Transverse colon (tissue), 4 donors: ENCODE data around the gene LRRC32. TPM values are rescaled to one million over a fixed set of nuclear protein-coding genes. Genes with fewer than 3 reads are reported as not detected.

Source experiments
- DNase-seq: peaks from one replicate; pipeline ENCODE4 v3.0.0-alpha.2; 2019
- H3K27ac ChIP-seq, 4 donors: fragments of 200-600 bp; sonication (generic); 2 replicates each; pipeline ENCODE4 v1.5.1; 2016 to 2018; ENCODE audit warnings: inconsistent platforms in 4 of 4
- H3K27me3 ChIP-seq: fragments of 200-600 bp; sonication (generic); 2 replicates; pipeline ENCODE4 v1.5.1; 2017; ENCODE audit warnings: inconsistent platforms
- H3K36me3 ChIP-seq, 4 donors: fragments of 200-600 bp; sonication (generic); 2 replicates each; pipeline ENCODE4 v1.5.1; 2017 to 2019; ENCODE audit warnings: inconsistent platforms in 4 of 4
- H3K4me1 ChIP-seq, 4 donors: fragments of 200-600 bp; sonication (generic); 2 replicates each; pipeline ENCODE4 v1.5.1; 2017 to 2020; ENCODE audit warnings: inconsistent platforms in 4 of 4
- H3K4me3 ChIP-seq, 4 donors: fragments of 200-600 bp; sonication (generic); 1 replicate in 1 of 4; 2 replicates in 3 of 4; pipeline versions ENCODE4 v1.5.1 to v1.6.1; 2017 to 2019; ENCODE audit warnings: inconsistent platforms in 4 of 4
- H3K9me3 ChIP-seq, 2 donors: fragments of 200-600 bp; sonication (generic); 2 replicates each; pipeline ENCODE4 v1.5.1; 2017 to 2019; ENCODE audit warnings: inconsistent platforms in 2 of 2
- CTCF ChIP-seq, 5 experiments: fragments of 200-600 bp in 3 of 5; fragments of 450-650 bp in 2 of 5; sonication (generic) in 3 of 5; IDR thresholded peaks; 1 replicate in 2 of 5; 2 replicates in 3 of 5; pipeline ENCODE4 v1.5.1; 2016 to 2017; ENCODE audit warnings: antibody characterized with exemption in 5 of 5, inconsistent platforms in 3 of 5, mild to moderate bottlenecking in 2 of 5, moderate library complexity in 1 of 5
- EP300 ChIP-seq: sonication (generic); formaldehyde crosslinking; IDR thresholded peaks from one replicate; pipeline ENCODE4 v1.6.1; 2017; ENCODE audit warnings: antibody characterized with exemption, low read depth
- POLR2A ChIP-seq: fragments of 450-650 bp; IDR thresholded peaks from one replicate; pipeline ENCODE4 v1.6.1; 2016; ENCODE audit warnings: antibody characterized with exemption, mild to moderate bottlenecking, moderate library complexity
- POLR2AphosphoS5 ChIP-seq, 3 donors: sonication (generic); formaldehyde crosslinking; IDR thresholded peaks; one replicate each; pipeline ENCODE4 v1.6.1; 2016; ENCODE audit warnings: antibody characterized with exemption in 3 of 3
- WGBS, 2 donors: methylation state at CpG; one replicate each; pipeline ENCODE4 v1.1.5; 2018; ENCODE audit warnings: low coverage in 1 of 2; 5-methylcytosine and 5-hydroxymethylcytosine counted together
- in situ Hi-C, 4 donors: fragments of 200-750 bp; cut with MboI; loops; one replicate each; pipeline versions ENCODE4 v1.15.0 to v1.15.1; 2017; ENCODE audit warnings: low sequenced_read_pairs in 3 of 4, low pct_ligation_motif_present in 1 of 4, low pct_unique_long_range_greater_than_20kb in 1 of 4
- intact Hi-C: fragments of 100-400 bp; cut with DNase I; formaldehyde crosslinking; loops from one replicate; pipeline ENCODE4 v1.15.1; 2023; ENCODE audit warnings: low total_unique reads
- total RNA-seq, 4 donors: library from RNA; depleted of rRNA; stranded (reverse); fragments of >200 nt; gene quantifications; one replicate each; pipeline ENCODE4 v1.1.0, GENCODE V29; 2016

The LRRC32 gene
- total RNA-seq, 4 donors from 2014 or later = 5.1 to 11.5 (median 9.1) TPM

GRCh38 chr11:76706667-76707066, 36.1 kb upstream of the LRRC32 start:
- Histone ChIP-seq H3K36me3 (no peaks in the 10 kb centered on the region), H3K4me3 (no peak overlapping the region), H3K9me3 (no peaks in the 10 kb centered on the region), H3K27ac (no peak overlapping the region), H3K27me3 (no peaks in the 10 kb centered on the region), H3K4me1 (no peaks in the 10 kb centered on the region)
- TF ChIP-seq POLR2AphosphoS5 (IDR thresholded peaks at IDR 0.05) (no peak), POLR2A (no peak), EP300 (no peak), CTCF (IDR thresholded peaks at IDR 0.05) (no peak)
- intact Hi-C loops = no loop called here
- WGBS, 2 donors = 80 to 83% methylated on average over 1 to 5 of the region's 5 CpGs
- DNase-seq = no peak
- in situ Hi-C loops = loop anchor here in 1 of 4 donors (25.0 kb wide), 1 partner anchor 206 kb away; no protein-coding TSS in a partner anchor

GRCh38 chr11:76705826-76706225, 35.3 kb upstream of the LRRC32 start:
- TF ChIP-seq CTCF (IDR thresholded peaks at IDR 0.05) = no peak
- no peak for TF ChIP-seq POLR2A
- in situ Hi-C loops (loop anchor here in 1 of 4 donors (25.0 kb wide), 1 partner anchor 206 kb away; no protein-coding TSS in a partner anchor), intact Hi-C loops (no loop called here)
- Histone ChIP-seq H3K9me3 (no peaks in the 10 kb centered on the region), H3K4me3 (no peak overlapping the region), H3K27ac (no peak overlapping the region), H3K4me1 (no peaks in the 10 kb centered on the region), H3K36me3 (no peaks in the 10 kb centered on the region), H3K27me3 (no peaks in the 10 kb centered on the region)
- WGBS, 2 donors = 90 to 100% methylated on average over 2 to 5 of the region's 5 CpGs
- no peak for DNase-seq

- Histone ChIP-seq H3K27ac (no peak overlapping the region), H3K36me3 (no peaks in the 10 kb centered on the region), H3K4me1 (no peaks in the 10 kb centered on the region), H3K4me3 (no peak overlapping the region), H3K9me3 (no peaks in the 10 kb centered on the region), H3K27me3 (no peaks in the 10 kb centered on the region)
- intact Hi-C loops = no loop called here
- in situ Hi-C loops = loop anchor here in 1 of 4 donors (25.0 kb wide), 1 partner anchor 208 kb away; no protein-coding TSS in a partner anchor
- TF ChIP-seq CTCF (IDR thresholded peaks at IDR 0.05) (no peak), POLR2A (no peak), POLR2AphosphoS5 (IDR thresholded peaks at IDR 0.05) (no peak), EP300 (no peak)
- 72 to 74% methylated on average over 4 to 5 of the region's 5 CpGs for WGBS, 2 donors
- no peak for DNase-seq
Observed at GRCh38 chr11:76704171-76704948, 33.8 kb upstream of the LRRC32 start.

- TF ChIP-seq POLR2AphosphoS5 (IDR thresholded peaks at IDR 0.05) = no peak
- TF ChIP-seq CTCF (IDR thresholded peaks at IDR 0.05) = no peak
- TF ChIP-seq EP300 = no peak
- TF ChIP-seq POLR2A = no peak
Observed at GRCh38 chr11:76703707-76704106, 33.2 kb upstream of the LRRC32 start.

More at GRCh38 chr11:76703707-76704106, 33.2 kb upstream of the LRRC32 start:
- Histone ChIP-seq H3K36me3 (no peaks in the 10 kb centered on the region), H3K27ac (no peak overlapping the region), H3K4me1 (no peaks in the 10 kb centered on the region), H3K9me3 (no peaks in the 10 kb centered on the region), H3K27me3 (no peaks in the 10 kb centered on the region), H3K4me3 (no peak overlapping the region)
- no peak for DNase-seq
- intact Hi-C loops (no loop called here), in situ Hi-C loops (loop anchor here in 1 of 4 donors (25.0 kb wide), 1 partner anchor 209 kb away; no protein-coding TSS in a partner anchor)
- 81% methylated on average over 1 of the region's 1 CpG; no CpG with 5 or more reads in 1 of the 2 donors for WGBS, 2 donors
